ENCODE data around the gene CSF3. TPM values are rescaled to one million over a fixed set of nuclear protein-coding genes. Genes with fewer than 3 reads are reported as not detected.

The CSF3 gene
- total and polyA plus RNA-seq, 2 of the 13 experiments (the other 11 are each of a cell fraction or from before 2014, with no cell fraction given): 0.09 TPM; not detected in 1

DNA sequence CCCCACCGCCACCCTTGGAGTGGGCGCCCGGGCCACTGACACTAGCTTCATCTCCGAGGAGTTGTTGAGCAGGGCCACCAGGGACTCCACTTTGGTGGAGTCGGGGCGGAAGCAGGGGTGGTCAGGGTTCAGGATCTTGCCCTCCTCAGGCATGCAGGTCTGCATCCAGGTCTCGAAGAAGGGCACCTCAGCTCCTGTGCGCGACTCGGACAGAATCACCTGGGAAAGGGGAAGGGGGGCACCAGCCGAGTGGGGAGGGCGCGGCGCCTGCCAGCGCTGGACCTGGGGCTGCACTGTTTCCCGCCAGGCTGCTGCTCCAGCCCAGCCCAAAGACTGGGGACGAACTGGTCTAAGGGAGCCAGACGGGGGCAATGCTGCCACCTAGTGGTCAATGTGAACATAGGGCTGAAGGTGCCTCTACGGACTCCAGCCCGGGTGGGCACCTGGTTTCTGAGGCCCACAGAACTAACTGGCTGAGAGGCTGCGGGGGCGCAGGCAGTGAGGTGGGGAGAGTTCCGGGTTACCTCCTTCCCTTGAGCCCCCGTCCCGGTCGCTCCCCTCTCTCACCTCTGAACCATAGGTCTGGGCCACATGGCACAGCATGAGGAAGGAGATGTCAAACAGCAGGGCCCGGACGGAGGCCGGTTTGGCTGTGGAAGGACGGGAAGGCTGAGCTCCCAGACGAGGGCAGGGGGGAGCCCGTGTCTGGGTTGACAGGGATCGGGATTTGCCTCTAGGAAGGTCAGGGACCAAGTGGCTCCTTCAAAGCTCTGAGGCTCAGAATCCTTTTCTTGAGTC is 11.8 kb downstream of the CSF3 start (continued):
- TF ChIP-seq, protein P1, sequence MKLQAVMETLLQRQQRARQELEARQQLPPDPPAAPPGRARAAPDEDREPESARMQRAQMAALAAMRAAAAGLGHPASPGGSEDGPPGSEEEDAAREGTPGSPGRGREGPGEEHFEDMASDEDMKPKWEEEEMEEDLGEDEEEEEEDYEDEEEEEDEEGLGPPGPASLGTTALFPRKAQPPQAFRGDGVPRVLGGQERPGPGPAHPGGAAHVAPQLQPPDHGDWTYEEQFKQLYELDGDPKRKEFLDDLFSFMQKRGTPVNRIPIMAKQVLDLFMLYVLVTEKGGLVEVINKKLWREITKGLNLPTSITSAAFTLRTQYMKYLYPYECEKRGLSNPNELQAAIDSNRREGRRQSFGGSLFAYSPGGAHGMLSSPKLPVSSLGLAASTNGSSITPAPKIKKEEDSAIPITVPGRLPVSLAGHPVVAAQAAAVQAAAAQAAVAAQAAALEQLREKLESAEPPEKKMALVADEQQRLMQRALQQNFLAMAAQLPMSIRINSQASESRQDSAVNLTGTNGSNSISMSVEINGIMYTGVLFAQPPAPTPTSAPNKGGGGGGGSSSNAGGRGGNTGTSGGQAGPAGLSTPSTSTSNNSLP (IDR thresholded peaks at IDR 0.05; ENCODE audit: low read depth, low read length): no peak
- TF ChIP-seq ZNF569 (CRISPR knock-in tag; IDR thresholded peaks at IDR 0.05; ENCODE audit: borderline replicate concordance) (no peak), ZNF230 (CRISPR knock-in tag; IDR thresholded peaks at IDR 0.05) (no peak), NR2F6 (IDR thresholded peaks at IDR 0.05) (no peak), NR2F6 (CRISPR knock-in tag; IDR thresholded peaks at IDR 0.05) (no peak), PHB2 (IDR thresholded peaks at IDR 0.05; ENCODE audit: partially characterized antibody) (no peak), RNF2 (conservative IDR thresholded peaks at IDR 0.05; ENCODE audit: low read depth) (no peak), KMT2A (CRISPR knock-in tag; IDR thresholded peaks at IDR 0.05) (no peak), ZNF678 (CRISPR knock-in tag; IDR thresholded peaks at IDR 0.05) (no peak), HOXD1 (CRISPR knock-in tag; IDR thresholded peaks at IDR 0.05) (no peak), ZNF296 (CRISPR knock-in tag; conservative IDR thresholded peaks at IDR 0.05) (no peak), TCF7L2 (IDR thresholded peaks at IDR 0.05; ENCODE audit: low read depth, low read length) (no peak), HOXA3 (CRISPR knock-in tag; IDR thresholded peaks at IDR 0.05) (no peak; the same call in 1 of the 2 replicates), U2AF1 (optimal IDR thresholded peaks at IDR 0.05; ENCODE audit: low read depth, low read length) (no peak), ZNF790 (CRISPR knock-in tag; IDR thresholded peaks at IDR 0.05; ENCODE audit: borderline replicate concordance) (no peak), ZNF788 (CRISPR knock-in tag; IDR thresholded peaks at IDR 0.05; ENCODE audit: borderline replicate concordance) (no peak), ZNF674 (CRISPR knock-in tag; IDR thresholded peaks at IDR 0.05; ENCODE audit: low read depth) (no peak), TOE1 (CRISPR knock-in tag; IDR thresholded peaks at IDR 0.05) (no peak), ZNF451 (CRISPR knock-in tag; IDR thresholded peaks at IDR 0.05) (no peak), KLF15 (CRISPR knock-in tag; IDR thresholded peaks at IDR 0.05; ENCODE audit: borderline replicate concordance) (no peak), NFE2 (CRISPR knock-in tag; IDR thresholded peaks at IDR 0.05) (no peak)
- TF ChIP-seq, protein P2, sequence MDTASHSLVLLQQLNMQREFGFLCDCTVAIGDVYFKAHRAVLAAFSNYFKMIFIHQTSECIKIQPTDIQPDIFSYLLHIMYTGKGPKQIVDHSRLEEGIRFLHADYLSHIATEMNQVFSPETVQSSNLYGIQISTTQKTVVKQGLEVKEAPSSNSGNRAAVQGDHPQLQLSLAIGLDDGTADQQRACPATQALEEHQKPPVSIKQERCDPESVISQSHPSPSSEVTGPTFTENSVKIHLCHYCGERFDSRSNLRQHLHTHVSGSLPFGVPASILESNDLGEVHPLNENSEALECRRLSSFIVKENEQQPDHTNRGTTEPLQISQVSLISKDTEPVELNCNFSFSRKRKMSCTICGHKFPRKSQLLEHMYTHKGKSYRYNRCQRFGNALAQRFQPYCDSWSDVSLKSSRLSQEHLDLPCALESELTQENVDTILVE (CRISPR knock-in tag; IDR thresholded peaks at IDR 0.05): no peak
- TF ChIP-seq, protein P3, sequence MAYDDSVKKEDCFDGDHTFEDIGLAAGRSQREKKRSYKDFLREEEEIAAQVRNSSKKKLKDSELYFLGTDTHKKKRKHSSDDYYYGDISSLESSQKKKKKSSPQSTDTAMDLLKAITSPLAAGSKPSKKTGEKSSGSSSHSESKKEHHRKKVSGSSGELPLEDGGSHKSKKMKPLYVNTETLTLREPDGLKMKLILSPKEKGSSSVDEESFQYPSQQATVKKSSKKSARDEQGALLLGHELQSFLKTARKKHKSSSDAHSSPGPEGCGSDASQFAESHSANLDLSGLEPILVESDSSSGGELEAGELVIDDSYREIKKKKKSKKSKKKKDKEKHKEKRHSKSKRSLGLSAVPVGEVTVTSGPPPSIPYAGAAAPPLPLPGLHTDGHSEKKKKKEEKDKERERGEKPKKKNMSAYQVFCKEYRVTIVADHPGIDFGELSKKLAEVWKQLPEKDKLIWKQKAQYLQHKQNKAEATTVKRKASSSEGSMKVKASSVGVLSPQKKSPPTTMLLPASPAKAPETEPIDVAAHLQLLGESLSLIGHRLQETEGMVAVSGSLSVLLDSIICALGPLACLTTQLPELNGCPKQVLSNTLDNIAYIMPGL (CRISPR knock-in tag; IDR thresholded peaks at IDR 0.05; ENCODE audit: borderline replicate concordance in 1 of 2, low read depth in 1 of 2): peak; percentile 24 to 68; a peak in 1 of 4 replicates
- TF ChIP-seq, protein P4, sequence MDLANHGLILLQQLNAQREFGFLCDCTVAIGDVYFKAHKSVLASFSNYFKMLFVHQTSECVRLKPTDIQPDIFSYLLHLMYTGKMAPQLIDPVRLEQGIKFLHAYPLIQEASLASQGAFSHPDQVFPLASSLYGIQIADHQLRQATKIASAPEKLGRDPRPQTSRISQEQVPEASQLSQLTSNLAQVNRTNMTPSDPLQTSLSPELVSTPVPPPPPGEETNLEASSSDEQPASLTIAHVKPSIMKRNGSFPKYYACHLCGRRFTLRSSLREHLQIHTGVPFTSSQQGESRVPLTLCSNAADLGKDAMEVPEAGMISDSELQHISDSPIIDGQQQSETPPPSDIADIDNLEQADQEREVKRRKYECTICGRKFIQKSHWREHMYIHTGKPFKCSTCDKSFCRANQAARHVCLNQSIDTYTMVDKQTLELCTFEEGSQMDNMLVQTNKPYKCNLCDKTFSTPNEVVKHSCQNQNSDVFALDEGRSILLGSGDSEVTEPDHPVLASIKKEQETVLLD (CRISPR knock-in tag; IDR thresholded peaks at IDR 0.05; ENCODE audit: low read depth): no peak

Measured in HepG2 (cell line).